Muscle of back (tissue), 11 donors: ENCODE data around the gene SFTPA2. TPM values are rescaled to one million over a fixed set of nuclear protein-coding genes. Genes with fewer than 3 reads are reported as not detected.
"Not testable (repeated sequence)": the region's sequence is repeated elsewhere in the genome, so short reads cannot be mapped to it uniquely, and the experiment has no call there.

Source experiments
- DNase-seq, 3 donors: peaks; one replicate each; pipeline versions ENCODE4 v3.0.0 to v3.0.0-alpha.2; 2013
- polyA plus RNA-seq, 10 donors: library from polyadenylated mRNA; unstranded; fragments of 120-200 nt; gene quantifications; one replicate each; pipeline ENCODE4 v1.2.1, GENCODE V29; 2013; ENCODE audit not compliant: insufficient read length in 10 of 10

Gene SFTPA2
- polyA plus RNA-seq, 10 donors = 0.10 to 0.50 TPM; not detected in 8

DNA sequence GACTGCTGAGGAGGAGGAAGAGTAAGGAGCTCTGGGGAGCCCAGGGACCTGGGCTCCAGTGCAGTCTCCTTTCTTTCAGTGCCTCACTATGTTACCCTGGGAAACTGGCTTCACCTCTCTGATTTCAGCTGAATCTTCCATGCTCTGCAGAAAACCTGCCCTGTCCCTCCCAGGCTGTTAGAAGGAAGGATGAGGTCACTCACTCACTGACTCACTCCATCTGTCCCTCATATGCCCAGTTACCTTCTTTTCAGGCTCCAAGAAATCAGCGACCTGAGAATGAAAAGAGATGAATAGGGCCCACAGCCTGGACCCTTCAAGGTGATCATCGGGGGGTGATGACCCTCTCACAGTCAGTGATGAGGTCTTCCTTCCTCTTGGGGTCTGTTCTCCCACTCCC, 481 bp downstream of the SFTPA2 start:
- no peak for DNase-seq

DNA sequence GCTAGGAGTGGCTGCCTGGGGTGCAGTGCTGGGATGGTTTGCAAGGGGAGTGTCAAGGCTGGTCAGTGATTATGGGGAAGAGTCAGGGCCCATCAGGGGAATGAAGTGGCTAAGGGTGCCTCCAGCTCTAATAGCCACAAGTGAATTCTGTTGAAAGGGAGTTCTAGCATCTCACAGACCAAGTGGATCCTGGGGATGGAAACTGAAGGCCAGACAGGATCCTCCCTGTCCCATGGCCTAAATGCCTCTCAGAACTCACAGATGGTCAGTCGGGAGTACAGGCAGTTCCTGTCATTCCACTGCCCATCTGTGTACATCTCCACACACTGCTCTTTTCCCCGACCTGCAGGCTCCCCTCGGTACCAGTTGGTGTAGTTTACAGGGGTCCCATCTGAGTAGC, 3.2 kb downstream of the SFTPA2 start:
- DNase-seq = not testable (repeated sequence)

DNA sequence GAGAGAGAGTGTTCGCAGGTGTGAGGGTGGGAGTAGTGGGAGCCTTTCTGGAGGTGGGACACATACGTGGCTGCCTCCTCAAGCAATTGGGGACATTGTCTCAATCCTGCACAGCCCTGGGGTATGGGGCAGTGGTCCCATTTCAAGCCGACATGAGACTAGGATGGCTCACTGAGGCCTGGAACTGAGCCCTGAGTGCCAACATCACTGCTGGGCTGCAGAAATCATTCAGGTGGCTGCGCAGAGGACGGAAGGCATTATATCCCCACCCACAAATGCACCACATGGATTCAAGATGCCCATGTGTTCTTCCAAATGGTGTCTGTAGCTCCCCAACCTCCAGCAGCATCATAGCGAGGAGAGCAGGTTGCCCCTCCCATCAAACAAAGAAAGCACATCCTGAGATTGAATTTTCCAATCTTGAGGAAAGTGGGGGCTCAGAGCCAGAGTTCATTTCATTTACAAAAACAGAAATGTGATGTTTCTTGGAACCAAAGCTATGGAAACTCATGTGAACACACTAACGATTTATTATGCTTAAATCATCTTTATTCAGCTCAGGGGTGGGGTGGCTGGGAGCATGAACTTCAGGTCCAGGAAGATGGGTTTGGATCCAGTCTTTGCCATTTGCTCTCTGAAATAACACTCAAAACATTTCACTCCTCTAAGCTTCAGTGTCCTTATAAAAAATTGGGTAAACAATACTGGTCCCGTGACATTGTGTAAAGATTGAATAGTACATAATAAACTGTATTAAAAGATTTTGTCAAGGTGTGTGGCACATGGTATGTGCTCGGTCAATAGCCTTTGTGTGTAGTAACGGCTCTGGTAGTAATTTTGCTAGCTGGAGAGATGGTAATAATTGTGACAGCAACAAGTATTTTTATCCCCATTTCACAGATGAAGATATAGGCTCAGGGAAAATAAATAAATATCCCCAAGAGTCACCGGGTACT, 4.6 kb downstream of the SFTPA2 start:
- DNase-seq = peak in 2 of 3 donors; percentile 8 to 27

DNA sequence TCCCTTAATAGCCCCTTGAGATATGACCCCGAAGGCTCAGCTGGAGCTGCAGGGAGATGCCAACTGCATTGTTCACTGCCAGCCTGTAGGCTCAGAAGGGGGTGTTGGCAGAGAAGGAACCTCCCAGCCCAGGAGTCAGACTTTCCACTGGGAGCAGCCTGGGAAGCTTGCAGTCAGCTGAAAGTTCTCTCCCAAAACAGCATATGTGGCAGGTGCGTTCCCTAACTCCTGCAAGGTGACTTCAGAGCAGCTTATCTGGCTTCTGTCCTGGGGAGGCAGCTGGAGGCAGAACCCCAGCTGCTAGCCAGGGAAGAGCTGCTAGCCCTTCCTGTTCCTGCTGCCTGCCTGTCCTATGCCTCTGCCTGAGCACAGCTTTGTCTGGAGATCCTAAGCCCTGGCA, 8.1 kb downstream of the SFTPA2 start:
- no peak for DNase-seq

DNA sequence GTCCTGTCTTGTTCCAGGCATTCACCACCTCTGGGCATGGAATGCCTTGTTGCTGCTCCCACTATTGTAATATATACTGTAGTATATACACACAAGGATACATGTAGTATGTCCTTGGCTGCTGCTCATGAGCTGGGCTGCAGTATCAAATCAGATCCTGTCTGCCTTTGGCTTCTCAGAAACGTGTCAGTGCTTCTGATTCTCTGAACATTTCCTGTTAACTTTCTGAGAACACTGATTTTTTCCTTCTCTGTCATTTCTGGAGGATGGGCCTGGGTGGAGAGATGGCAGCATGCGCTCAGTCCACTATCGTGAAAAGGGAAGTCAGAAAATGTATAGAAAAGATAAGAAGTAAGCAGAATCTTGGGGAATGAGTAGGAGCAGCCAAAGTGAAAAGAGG, 12.2 kb downstream of the SFTPA2 start:
- DNase-seq = no peak

DNA sequence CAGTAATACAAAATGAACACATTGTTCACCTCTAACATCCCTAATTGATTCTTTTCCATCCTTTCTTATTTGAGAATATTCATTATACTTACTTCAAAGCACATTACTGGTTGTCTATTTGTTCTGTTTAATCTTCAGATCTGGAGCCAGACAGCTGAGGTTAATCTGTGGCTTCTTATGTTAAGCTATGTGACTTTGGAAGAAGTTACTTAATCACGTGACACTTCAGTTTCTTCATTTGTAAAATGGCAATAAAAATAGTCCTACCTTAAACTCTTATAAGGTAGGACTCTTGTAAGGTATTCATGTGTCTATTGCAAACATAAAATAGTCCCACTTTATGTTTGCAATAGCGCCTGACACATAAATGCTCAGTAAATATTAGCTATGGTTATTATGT, 13.1 kb downstream of the SFTPA2 start:
- DNase-seq = not testable (repeated sequence)

DNA sequence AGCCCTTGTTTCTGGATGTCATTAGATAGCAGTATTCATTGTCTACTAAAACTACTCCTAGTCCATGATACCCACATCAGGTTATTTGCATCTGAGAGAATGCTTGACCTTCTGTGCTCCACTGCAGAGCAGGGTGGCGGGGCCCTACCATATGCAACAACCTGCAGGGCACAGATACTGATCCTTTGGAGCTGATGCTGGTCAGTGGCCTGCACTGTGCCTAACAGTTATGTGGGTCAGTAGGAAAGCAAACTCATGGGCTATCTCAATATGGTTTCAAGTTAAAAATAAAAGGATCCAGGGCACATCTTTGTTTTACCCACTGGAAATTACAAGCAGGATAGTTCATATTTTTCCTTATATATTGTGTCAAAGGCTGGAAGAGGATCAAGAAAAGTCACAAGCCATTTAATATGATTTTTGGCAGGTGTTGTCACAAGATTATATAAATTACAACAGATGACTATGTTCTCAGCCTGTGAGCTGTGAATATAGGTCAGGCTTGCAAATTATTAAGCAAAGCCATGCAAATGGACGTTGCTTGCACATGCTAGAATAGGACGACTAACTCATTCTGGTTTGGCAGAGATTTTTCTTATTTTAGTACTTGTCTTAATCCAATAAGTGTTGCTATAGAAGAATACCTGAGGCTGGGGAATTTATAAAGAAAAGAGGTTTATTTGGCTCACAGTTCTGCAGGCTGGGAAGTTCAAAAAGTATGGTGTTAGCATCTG, 15.1 kb downstream of the SFTPA2 start:
- DNase-seq = not testable (repeated sequence)

DNA sequence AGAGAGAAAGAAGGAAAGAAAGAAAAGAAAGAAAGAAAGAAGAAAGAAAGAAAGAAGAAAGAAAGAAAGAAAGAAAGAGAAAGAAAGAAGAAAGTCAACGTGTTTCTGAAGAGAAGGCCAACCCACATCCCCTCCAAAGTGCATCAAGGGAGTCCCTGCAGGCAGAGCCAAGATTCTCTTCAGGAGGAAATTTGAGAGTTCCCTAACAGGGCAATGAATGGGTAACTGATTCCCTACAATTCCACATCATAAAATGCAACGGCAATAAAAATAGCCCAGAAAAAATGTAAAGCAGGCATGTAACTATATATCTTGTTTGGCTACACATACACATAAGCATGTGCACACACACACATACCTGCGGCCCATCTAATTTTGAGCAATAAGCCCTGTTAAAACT, 15.8 kb downstream of the SFTPA2 start:
- peak in 1 of 3 donors; percentile 10 for DNase-seq

DNA sequence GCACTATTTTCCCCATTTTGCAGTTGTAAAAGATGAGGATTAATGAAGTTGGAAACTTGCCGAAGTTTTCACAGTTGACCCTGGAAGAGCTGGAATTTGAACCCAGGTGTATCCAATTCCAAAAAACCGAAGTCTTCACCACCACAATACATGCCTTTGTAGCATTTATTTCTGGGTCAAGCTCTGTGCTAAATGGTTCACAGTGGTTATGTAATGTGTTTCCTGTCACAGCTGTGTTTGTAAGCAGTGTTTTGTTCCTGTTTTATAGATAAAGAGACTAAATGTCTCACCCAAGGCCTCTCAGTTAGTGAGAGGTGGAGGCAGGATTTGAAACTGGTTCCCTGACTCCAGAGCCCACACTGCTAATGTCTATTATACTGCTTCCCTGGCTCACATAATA, 17.6 kb downstream of the SFTPA2 start:
- DNase-seq = peak in 1 of 3 donors; percentile 5

DNA sequence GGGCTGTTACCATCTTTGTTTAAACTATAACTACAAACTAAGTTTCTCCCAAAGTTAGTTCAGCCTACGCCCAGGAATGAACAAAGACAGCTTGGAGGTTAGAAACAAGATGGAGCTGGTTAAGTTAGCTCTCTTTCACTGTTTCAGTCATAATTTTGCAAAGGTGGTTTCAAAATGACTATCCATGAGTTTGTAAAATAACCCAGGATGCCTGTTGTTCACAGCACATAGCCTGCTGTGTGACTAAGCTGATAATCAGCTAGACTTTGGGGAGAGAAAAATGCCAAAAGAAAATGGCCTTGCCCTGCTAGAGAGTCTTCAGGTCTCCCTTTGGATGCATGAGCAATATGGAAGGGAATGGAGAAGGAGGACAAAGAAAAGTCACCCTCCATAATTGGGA, 19.3 kb downstream of the SFTPA2 start:
- DNase-seq = not testable (repeated sequence)

DNA sequence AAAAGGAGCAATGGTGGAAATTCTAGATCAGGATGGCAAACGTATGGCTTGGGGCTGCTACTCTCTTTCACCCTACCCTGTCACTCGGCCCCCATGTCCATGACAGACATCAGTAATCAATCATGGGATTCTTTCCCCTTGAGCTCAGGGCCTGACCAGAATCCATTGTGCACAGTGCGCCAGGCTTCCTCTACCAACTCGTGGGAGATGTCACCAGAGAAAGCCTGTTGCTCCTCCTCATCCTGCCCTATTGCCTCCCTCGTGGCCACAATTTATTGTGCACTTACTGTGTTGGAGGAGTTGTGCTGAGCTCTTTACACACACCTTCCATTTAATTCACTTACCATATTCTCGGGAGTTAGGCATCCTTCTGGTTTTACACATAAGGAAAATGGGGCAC, 21.9 kb downstream of the SFTPA2 start:
- DNase-seq = not testable (repeated sequence)

DNA sequence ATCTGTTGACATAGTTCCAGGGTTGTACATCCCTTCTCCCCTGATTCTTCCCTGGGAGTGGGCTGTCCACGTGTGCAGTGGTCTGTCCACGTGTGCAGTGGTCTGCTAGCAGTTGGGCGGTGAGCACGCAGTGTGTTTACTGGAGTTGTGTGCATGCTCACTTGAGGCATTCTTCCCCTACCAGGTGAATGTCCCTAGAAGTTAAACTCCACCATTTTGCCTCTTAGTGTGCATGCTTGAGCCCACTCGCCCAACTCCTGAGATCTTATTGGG, 26.4 kb downstream of the SFTPA2 start:
- not testable (repeated sequence) for DNase-seq

DNA sequence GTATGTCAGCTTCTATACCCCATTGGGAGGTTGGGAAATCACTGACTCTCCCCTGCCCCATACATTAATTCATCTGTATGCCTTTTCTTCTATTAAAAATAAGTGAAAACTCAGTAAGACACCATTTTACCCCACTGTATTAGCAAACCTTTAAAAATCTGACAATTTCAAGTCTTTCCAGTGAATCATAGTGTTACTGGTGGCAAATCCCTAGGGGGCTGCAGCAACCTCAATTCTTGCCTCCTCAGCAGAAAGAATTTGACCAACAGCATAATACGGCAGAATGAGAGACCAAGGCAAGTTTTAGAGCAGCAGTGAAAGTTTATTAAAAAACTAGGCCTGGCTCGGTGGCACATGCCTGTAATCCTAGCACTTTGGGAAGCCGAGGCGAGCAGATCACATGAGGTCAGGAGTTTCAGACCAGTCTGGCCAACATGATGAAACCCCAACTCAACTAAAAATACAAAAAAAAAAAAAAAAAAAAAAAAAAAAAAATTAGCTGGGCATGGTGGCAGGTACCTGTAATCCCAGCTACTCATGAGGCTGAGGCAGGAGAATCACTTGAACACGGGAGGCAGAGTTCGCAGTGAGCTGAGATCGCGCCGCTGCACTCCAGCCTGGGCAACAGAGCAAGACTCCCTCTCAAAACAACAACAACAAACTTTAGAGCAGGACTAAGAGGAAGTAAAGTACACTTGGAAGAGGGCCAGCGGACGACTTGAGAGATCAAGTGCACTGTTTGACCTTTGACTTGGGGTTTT, 26.9 kb downstream of the SFTPA2 start:
- DNase-seq = not testable (repeated sequence)

DNA sequence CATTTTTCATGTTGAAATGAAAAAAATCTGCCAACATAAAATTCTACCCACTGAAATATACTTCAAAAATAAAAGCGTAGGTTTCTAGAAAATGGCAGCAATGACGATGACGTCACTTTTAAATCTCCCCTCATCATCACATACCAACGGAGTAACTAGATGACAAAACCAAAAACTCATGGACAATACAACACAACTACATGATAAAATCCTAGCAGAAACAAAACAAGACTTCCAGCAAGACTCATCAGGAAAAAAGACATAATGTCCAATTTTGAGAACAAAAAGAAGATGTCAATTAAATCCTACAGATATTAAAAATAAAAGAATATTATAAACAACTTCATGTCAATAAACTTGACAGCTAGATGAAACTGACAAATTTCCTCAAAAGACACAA, 31.9 kb downstream of the SFTPA2 start:
- not testable (repeated sequence) for DNase-seq

DNA sequence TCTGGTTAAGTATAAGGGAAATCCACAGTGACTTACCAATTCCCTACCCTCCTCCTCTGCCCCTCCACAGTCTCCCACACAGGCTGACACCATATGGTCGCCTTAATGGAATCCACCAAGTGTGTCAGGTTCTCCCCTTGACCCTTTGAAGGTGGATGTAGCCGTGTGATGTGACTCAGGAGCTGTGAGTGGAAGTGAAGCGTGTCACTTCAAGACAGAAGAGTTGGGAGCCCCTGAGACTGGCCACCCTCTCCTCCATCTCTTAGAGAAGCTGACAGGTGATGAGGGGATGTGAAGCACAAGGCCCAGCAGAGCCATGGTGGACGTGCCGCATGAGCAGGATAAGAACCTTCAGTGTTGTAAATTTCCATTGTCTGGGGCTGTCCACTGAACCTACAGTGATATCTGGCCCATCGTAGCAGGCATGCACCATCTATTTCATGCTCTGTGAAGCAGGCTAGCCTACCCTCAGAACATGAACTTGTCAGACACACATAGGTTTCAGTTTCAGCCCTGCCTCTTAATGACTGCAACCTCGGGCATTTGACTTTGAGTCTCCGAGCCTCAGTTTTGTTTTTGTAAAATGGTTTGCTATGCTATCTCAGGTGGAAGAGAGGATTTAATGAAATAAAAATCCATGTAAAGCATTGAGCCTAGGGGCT, 35.0 kb downstream of the SFTPA2 start:
- DNase-seq = not testable (repeated sequence)

DNA sequence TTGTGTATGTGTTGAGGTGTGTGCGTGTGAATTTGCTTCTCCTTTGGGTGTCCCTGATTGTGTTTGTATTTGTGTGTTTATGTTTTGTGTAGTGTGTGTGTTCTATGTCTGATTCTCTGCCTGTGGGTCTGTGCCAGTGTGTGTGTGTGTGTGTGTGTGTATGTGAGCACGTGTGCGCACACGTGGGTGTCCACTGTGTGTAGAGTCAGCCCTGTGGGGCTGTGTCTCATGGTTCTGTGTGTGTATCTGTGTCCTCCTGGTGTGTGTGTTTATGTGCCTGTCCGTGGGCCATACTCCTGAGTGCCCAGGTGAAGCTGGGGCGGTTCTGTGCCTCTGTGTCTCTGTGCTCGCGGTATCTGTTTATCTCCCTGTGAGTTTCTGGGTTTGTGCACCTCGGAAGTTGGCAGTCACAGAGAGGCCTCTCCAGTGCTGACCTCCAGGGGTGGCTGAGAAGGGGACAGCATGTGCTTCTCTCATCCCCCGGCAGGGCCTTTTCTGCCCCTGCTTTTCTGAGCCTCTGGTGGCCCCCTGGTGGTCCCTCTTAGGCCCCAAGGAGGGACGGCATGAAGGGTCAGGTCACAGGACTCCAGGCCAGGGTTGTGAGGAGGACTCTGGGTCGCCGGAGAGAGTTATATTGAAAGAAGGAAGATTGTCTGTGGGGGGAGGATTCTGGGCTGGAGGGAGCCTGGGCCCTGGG, 36.9 kb downstream of the SFTPA2 start:
- not testable (repeated sequence) for DNase-seq

DNA sequence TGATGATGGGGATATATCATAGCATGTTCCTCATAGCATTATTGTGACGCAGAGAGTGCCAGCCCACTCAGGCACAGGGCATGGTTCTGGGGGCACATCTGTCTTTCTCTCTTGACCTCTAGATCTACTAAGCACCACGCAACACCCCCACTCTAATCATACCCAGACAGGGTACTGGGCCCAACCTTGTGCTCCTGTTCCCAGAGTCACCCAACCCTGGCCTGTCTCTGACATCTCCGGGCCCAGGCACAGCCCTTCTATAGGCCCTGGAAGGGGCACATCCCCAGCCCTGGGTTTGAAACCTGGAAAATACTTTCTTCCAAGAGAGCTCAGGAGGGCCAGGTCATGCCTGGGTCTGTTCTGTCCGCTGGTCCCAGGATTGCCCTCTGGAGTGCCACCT, 37.7 kb downstream of the SFTPA2 start:
- DNase-seq = not testable (repeated sequence)

DNA sequence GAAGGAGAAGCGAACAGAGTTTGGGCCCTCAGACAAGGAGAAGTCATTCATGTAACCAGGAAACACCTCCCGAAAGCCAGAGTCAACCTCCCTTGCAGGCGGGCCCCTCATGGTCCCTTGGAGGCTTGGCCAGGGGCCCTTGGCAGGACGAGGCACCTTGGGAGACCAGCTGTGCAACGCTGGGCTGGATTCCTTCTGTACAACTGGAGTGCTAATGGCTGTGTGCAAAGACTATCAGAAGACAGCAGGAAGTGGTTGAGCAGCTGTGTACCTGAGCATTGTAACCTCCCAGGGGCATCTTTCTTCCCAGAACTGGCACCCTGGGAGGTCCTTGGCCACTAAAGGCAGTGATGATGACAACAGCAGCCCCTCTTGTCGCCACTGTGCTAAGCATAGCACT, 38.5 kb downstream of the SFTPA2 start:
- DNase-seq = not testable (repeated sequence)

DNA sequence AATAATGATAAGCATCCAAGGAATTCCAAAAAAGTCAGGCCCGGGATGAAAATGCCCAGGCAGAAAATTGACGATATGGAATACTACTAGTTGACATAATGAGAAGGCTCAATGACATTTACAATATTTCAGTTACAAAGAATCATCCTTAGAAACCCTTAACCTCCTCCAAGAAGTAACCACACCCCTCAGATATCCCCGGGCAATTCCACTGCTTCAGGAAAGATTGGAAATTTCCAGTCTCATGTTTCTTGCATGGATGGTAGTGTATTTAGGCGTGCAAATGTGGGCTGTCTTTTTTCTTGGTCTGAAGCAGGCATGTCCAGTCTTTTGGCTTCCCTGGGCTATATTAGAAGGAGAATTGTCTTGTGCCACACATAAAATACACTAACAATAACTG, 42.6 kb downstream of the SFTPA2 start:
- DNase-seq = not testable (repeated sequence)

DNA sequence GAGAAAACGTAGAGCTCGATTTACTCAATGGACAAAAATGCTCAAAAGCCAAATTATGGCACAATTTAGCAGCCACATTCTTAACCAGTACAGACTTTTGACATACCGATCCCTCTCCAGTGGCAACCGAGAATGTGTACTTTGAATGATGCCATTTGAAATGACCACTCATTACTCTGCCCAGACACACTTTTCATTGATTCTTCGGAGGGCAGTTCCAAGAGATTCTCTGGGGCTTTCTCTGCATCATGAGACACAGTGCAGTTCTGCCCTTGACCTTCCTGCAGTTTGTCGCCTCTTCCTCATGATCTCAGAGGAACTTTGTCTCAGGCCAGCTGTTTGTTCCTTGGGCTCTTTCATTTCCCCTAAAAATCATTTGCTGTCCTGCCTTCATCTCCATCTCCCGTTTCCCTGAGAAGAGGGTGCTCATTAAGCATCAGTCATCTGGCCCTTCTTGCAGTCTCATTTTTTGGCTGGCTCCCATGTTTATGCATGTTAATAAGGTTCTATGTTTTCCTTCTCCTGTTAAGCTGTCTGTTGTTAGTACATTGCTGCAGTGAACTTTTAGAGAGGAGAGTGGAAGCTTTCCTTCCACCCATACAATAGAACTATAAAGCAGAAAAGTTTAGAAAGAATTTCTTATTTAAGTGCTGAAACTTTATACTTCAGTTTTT, 43.5 kb downstream of the SFTPA2 start:
- not testable (repeated sequence) for DNase-seq
